Dermis blood vessel endothelial cell (primary cell): ENCODE data around the gene ADGRB3. TPM values are rescaled to one million over a fixed set of nuclear protein-coding genes. Genes with fewer than 3 reads are reported as not detected.
"Not testable (repeated sequence)": the region's sequence is repeated elsewhere in the genome, so short reads cannot be mapped to it uniquely, and the experiment has no call there.

Experiments used
- DNase-seq: peaks from one replicate; pipeline ENCODE4 v3.0.0; 2010
- total RNA-seq: library from RNA; depleted of rRNA; stranded (reverse); fragments of >200 nt; gene quantifications from 2 replicates; pipeline ENCODE4 v1.2.3, GENCODE V29; 2014

The ADGRB3 gene
- total RNA-seq, 1 donor from 2014 or later, result not detected

DNA sequence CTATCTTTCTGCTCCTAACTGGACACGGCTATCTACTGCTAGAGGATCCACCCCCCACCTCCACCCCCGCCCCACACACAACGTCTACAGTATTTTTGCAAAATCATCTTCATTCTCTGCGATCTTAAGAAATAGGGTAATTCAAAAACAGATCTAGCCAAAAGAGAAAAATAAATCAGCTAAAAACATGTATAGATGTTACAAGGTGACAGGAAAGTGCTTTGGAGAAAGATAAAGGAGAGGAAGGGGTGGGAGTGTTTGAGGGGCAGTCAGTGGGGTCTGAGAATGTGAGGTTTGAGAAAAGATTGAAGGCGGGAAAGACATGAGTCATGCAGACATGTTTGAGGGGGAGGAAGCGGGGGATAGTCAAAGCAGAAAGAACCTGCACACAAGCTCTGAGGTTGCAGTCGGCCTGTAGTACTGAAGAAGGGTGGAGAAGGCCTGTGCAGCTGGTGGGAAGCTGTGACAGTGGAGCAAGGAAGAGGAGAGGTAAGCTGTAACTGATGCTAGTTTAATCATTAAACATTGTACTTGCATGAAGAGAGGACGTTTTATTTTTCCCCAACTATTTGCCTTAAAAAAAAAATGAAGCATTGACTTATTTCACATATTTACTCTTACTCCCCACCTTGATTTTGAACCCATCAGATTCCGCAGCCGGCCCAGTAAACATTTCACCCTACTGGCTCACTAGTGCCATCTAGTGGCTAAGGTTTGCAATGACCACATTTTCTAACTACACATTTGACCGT lies 332.6 kb downstream of the ADGRB3 start:
- peak; percentile 54 for DNase-seq

DNA sequence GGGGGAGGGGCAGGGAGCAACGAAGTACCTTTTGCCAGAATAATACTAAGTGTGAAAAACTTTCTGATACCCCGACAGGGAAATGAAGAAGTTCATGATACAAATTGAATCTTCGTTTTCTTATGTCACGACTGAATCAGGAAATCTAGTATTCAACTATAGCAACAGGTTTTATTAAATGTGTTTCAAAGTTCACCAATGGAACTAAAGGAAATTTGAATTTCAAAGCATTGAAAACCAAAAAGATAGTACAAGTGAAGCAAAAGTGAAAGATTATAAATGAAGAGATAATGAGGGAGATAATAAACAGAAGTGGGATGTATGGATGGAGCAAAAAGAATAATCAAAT lies 333.2 kb downstream of the ADGRB3 start:
- no peak for DNase-seq

GRCh38 chr6:68973066-68973465 lies 338.0 kb downstream of the ADGRB3 start:
- DNase-seq, result no peak

- no peak for DNase-seq
These were observed 340.0 kb downstream of the ADGRB3 start for GRCh38 chr6:68975064-68975463.

DNA sequence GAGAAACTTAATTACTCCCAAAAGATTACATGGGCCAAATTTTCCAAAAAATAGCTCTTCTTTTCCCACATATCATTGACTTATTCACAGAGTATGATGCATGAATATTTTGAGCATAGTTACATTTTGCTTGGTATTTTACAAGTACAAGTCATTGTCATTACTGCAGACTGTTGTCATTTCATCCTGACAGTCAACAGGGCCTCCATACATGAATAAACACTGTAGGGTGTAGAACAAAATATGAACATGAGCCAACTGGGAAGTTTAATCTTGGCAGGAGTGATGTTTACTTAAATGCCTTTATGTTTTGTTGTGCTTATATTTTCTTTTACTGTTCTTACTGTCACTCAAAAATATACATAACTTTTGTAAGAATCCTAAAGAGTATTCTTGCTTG lies 340.7 kb downstream of the ADGRB3 start:
- DNase-seq, result no peak

GRCh38 chr6:68976260-68976659 lies 341.2 kb downstream of the ADGRB3 start:
- DNase-seq, result no peak

DNA sequence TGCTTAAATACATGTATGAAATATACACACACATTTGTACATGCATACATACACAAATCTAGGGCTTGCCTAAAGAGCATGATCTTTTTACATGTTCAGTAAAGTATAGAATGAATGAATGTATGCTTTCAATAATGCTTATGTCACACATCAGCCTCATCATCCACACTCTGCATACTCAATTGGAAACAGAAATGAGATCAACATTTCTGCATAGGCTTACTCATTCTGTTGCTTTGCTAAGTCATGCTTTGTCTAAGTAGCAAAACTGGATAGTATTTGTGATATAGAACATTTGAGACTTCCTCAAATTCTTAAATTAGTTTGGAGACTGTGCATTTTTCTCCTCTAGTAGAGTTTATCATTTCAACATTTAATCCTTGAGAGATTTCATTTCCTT lies 343.3 kb downstream of the ADGRB3 start:
- DNase-seq, result no peak

DNA sequence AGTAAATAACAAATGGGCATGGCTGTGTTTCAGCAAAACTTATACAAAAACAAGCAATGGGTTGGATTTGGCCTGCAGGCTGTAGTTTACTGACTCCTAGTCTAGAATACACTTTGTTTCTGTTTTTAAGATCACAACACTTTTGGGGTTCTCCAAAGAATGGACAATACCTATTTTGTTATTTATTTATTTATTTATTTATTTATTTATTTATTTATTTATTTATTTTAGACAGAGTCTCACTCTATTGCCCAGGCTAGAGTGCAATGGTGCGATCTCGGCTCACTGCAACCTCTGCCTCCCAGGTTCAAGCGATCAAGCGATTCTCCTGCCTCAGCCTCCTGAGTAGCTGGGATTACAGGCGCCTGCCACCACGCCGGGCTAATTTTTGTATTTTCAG lies 346.6 kb downstream of the ADGRB3 start:
- DNase-seq, result not testable (repeated sequence)

DNA sequence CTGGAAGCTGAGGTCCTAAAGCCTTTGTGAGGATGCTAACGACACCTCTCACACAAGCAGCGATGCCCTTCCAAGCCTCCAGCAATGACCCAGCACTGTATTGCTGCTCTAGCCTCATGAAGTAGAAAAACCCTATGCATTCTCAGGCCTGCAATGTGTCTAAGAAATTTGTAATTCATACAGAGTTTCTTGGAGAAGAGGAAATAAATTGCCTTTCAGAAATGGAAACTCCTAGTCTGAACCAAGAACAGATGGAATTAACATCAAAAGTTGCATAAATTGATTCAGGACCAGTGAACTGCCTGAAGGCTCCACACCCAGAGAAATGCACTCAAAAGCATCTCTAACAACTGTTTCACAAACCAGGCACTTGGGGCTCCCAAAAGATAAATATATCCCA lies 353.6 kb downstream of the ADGRB3 start:
- no peak for DNase-seq

DNA sequence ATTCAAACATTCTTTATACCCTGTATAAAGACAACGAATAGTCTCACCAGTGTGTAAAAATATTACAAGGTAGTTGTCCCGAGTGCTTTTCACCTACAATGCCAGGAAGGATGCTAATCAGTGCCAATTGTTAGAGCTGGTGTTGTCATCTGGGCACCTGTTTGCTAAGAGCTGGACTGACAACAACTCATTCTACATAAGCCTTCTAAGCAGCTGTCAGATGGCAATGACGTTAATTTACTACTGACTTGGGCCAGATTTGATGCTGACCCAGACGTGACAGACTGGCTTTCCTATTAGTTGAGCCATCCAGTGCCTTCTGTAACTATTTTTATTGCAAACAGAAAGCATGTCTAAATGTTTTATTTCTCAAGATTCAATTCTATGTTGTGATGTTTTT lies 355.2 kb downstream of the ADGRB3 start:
- no peak for DNase-seq

GRCh38 chr6:68993911-68994310 lies 358.8 kb downstream of the ADGRB3 start:
- no peak for DNase-seq

DNA sequence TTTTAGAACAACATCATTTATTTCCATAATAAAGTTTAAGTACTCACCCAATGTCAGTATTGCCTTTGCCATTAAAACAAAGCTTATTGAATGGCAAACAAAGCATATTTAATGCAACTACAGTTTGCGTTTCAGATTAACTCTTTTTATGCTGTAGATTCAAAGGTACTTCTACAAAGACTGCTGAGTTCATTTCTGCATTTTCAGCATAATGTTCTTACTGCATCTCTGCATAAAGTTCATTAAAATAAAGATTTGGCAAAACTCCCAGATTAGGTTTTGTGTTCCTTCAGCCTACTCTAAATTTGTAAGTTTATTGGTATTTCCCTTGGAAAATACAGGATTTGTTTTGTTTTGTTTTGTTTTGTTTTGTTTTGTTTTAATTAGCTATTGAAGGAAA lies 359.4 kb downstream of the ADGRB3 start:
- no peak for DNase-seq

DNA sequence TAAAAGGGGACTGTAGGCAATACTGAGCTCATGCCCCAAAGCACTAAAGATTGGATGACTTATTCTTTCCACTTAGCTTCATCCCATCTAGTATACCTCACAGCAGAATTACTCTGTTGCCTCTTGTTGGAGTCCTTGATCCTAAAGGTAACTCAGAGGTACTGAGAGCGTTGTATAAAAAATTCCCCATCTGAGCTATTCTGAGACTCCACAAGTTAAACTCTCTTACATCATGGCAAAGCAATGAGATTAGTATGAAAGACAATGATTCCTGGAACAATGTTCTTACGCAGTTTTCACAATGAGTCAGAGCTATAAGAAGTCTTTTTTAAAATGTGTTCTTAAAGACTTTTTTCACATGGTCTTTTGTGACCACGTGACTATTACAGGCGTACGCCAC lies 370.1 kb downstream of the ADGRB3 start:
- DNase-seq, result no peak

GRCh38 chr6:69007781-69008180 lies 372.7 kb downstream of the ADGRB3 start:
- no peak for DNase-seq

GRCh38 chr6:69012211-69012610 lies 377.1 kb downstream of the ADGRB3 start:
- DNase-seq, result no peak

DNA sequence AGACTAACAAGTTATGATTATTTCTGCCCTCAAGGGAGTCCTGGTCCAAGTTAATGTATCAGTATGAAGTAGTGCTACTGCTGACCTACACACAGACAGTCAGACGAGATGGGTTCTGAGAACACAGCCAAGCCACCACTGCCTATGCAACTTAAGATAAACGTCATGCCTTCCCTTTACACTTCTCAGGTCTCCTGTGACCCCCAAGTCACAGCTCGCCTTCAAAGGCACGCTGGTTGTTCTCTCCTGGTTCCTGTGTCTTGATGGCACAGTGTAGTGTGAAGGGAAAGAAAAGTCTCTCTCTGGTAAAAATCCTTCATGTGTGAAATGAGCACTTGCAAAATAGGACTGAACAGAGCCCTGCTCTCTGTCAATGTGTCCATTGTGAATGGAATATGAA lies 377.8 kb downstream of the ADGRB3 start:
- no peak for DNase-seq

DNA sequence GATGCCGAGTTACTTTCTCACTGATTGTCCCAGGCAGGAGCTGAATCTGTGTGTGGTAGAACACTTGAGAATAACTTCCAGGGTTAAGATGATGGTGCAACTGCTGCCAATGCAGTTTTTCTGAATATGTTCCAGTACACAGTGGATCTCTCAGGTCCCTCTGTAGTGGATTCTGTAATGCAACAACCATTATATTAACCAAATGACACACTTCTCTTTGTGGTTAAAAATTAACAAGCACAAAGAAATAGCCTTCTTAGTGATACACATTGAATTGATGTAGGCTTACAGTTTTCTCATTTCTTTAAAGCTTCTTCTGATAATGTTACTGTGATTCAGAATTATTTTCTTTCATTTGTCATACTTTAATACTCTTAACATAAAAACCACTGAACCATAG lies 383.8 kb downstream of the ADGRB3 start:
- DNase-seq, result no peak

GRCh38 chr6:69019832-69020231 lies 384.8 kb downstream of the ADGRB3 start:
- DNase-seq, result no peak

DNA sequence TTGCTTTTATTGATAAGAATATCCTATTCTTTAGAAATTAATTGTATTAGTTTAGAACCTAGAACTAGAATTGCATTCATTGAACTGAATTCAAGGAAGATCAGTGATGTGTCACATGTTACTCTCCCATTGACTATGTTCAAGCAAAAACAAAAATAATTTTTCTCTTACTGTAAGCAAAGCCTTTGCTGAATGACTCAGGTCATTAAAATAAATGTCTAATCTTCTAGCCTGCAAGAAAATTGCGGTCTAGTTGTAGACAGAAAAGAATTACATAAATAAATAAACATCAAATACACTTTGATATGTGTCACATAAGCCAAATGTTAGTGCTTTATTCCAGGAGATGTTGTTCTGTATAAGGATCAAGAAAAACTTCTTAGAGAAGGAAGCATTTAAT lies 387.9 kb downstream of the ADGRB3 start:
- DNase-seq, result no peak

- DNase-seq, result no peak
These were observed 391.2 kb downstream of the ADGRB3 start for GRCh38 chr6:69026243-69026642.

DNA sequence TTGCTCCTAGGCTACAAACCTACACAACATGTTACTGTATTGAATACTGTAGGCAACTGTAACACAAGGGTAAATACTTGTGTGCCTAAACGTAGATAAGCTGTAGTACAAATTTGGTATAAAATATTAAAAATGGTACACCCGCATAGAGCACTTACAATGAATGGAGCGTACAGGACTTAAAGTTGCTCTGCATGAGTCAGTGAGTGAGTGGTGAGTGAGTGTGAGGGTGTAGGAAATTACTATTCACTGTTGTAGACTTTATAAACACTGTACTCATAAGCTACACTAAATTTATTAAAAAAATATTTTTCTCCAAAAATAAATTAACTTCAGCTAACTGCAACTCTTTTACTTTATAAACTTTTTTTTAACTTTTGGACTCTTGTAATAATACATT lies 391.6 kb downstream of the ADGRB3 start:
- no peak for DNase-seq

DNA sequence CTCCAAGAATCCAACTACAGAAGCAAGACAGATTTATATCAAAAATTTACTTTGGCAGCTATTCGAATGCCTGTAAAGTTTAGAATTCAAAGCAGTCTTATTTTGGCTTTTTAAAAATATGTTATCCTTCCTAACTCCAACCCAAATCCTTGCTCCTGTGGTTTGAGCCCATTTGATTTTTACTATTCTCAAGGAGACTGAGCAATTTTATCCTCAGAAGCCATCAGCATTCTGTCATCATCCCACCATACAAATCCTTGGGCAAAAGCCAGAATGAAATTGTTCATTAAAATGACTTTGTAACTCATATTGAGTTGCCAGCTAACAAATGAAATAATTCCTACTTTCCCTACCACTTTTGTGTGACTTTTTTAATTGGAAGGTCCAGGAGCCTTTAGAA lies 392.8 kb downstream of the ADGRB3 start:
- DNase-seq, result no peak

- no peak for DNase-seq
These were observed 403.8 kb downstream of the ADGRB3 start for GRCh38 chr6:69038841-69039240.

- DNase-seq, result no peak
These were observed 407.2 kb downstream of the ADGRB3 start for GRCh38 chr6:69042297-69042696.

DNA sequence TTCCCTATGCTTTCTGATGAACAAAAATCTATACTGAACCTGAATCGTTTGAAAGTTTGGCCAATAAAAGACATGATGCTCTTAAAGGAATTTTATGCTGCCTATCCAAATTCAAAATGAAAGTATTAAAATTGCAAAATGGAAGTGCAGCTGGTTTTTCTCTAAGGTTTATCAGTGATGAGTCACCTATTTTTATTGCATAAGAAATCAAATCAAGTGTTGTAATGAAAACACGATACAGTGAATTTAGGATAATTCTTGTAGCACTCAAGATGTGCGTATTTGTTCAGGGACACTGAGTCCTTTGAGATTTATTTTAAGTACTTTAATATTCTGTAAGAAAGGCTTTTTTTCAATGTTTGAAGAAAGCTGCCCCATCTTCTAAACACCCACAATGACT lies 409.5 kb downstream of the ADGRB3 start:
- DNase-seq, result no peak
